Measurements from ENCODE around the gene PLXNC1. TPM values are rescaled to one million over a fixed set of nuclear protein-coding genes. Genes with fewer than 3 reads are reported as not detected.

The PLXNC1 gene
- total and polyA plus RNA-seq, 9 donors = 8.2 to 33.7 (median 17.5) TPM

DNA sequence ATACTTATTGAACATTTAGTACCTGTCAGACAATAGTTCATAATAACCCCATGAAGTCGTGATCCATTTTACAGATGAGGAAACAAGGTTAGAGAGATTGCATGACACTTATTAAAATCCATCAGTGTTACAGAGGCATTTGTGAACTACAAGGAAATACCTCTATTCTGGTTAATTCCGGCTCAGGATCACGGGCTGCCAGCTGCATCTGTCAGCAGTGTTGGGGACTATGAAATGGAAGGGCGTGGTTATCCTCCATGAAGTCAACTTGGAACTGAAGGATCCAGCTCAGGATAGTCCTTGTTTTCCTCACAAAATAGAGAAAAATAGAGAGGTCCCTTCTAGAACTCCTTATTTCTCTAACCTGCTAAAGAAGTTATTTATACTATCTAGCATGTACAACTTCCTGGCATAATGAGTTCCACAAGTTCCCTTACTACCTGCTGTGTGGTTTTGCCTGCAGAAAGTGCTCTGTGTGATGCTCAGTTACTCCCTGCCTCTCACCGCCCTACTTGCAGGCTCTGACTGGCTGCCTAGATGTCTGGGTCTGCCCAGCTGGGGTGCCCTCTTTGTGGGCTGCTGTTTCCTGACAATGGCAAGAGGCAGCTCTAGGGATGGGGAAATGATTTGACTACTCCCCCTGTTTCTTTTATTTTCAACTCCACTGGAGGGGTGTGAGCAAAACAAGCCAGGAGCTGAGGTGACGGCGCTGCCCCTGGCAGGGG, 36.8 kb downstream of the PLXNC1 start:
- TF ChIP-seq EP300 (IDR thresholded peaks at IDR 0.05) = no peak
- TF ChIP-seq, protein P1, sequence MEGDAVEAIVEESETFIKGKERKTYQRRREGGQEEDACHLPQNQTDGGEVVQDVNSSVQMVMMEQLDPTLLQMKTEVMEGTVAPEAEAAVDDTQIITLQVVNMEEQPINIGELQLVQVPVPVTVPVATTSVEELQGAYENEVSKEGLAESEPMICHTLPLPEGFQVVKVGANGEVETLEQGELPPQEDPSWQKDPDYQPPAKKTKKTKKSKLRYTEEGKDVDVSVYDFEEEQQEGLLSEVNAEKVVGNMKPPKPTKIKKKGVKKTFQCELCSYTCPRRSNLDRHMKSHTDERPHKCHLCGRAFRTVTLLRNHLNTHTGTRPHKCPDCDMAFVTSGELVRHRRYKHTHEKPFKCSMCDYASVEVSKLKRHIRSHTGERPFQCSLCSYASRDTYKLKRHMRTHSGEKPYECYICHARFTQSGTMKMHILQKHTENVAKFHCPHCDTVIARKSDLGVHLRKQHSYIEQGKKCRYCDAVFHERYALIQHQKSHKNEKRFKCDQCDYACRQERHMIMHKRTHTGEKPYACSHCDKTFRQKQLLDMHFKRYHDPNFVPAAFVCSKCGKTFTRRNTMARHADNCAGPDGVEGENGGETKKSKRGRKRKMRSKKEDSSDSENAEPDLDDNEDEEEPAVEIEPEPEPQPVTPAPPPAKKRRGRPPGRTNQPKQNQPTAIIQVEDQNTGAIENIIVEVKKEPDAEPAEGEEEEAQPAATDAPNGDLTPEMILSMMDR (IDR thresholded peaks at IDR 0.05) = no peak
- TF ChIP-seq POLR2A (IDR thresholded peaks at IDR 0.05) = no peak
- Histone ChIP-seq H3K4me3 (no peak overlapping the region), H3K27ac (no peak overlapping the region), H3K36me3 (no peaks in the 10 kb centered on the region), H3K4me1 (ENCODE audit: insufficient read depth) (peaks cover 2% of the 10 kb centered on the region), H3K27me3 (no peaks in the 10 kb centered on the region), H3K9me3 (no peaks in the 10 kb centered on the region)
- no peak for DNase-seq
- WGBS, 3 donors = 92 to 95% (median 95%) methylated on average over 7 of the region's 7 CpGs
- intact Hi-C loops (cut with DNase I) = no loop called here

DNA sequence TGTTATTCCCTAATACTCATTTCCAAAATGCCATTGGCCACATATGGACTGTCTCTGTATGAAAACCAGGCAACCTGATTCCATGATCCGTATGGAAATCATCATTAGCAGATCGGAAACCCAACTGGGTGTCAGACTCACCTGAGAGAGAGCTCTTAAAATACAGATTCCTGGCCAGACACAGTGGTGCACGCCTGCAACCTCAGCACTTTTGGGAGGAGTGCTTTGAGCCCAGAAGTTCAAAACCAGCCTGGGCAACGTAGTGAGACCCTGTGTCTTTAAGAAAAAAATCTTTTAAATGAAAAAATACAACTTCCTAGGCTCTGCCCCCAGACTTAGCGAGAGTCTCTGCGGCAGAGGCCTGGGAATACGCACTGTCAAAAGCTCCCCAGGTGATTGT, 37.4 kb downstream of the PLXNC1 start:
- intact Hi-C loops (cut with DNase I) = no loop called here
- TF ChIP-seq, protein P1 (IDR thresholded peaks at IDR 0.05) = no peak
- TF ChIP-seq POLR2A (IDR thresholded peaks at IDR 0.05) = no peak
- TF ChIP-seq EP300 (IDR thresholded peaks at IDR 0.05) = no peak
- peaks cover 2% of the 10 kb centered on the region for H3K4me1 ChIP-seq (ENCODE audit: insufficient read depth)
- H3K27ac ChIP-seq = no peak overlapping the region
- H3K9me3 ChIP-seq = no peaks in the 10 kb centered on the region
- no peaks in the 10 kb centered on the region for H3K27me3 ChIP-seq
- H3K4me3 ChIP-seq = no peak overlapping the region
- WGBS, 3 donors = 81 to 93% (median 93%) methylated on average over 7 of the region's 7 CpGs
- no peaks in the 10 kb centered on the region for H3K36me3 ChIP-seq
- no peak for DNase-seq

DNA sequence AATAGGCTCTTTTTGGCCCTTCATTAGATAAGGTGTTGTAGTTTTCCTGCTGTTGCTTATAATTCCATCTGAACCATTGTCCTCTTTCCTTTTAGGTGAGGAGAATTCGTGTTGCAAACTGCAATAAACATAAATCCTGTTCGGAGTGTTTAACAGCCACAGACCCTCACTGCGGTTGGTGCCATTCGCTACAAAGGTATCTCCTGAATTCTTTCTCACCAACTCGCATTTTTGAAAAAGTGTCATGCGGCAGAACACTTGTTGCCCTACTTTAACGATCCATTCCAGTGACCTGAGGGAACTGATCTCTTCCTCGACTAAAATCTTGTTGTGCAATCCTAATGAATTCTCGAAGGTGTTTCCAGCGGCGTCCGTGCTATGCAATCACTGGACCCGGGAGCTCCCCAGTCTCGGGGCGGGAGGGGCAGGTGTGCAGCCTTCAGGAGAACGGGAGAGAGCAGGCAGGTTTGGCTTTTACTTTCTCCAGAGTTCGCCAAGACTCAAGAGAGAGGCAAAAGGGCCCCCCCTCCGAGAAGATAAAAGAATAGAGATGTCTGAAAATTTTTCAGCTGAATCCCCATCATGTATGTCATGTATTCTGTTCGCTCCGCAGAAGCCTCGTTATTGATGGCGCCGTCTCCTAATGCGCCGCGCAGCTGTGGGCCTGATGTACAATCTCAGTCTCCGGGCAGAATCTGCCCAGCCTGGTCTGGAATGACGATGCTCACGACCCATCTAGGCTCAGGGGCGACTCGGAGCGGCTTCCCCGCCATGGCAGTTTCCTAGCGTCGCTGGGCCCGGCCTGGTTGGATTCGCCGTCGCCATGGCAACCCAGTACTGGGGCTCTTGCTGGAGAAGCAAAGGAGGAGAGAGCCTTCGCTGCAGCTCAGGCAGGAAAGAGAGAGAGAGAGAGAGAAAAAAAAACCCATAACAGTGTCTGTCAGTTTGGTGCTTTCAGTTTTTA, 38.2 kb downstream of the PLXNC1 start:
- intact Hi-C loops (cut with DNase I) = no loop called here
- no peak overlapping the region for H3K27ac ChIP-seq

DNA sequence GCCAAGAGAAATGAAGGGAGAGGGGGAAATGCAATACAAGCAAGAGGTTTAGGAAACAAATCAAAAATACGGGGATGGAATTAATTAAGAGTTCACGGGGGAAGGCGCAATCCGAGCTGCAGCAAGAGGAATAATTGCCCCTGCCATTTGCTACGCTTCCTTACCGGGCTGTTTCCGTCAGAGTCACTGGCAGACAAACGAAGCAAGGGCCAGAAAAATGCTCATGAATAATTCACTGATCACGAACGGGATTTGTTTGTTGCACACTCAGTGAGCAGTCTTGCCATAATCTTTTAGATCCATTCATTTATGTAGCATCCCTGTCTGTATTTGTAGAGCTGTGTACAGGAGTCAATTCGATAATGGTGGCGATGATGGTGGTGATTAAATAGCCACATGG, 39.0 kb downstream of the PLXNC1 start:
- DNase-seq = no peak
- WGBS, 3 donors = 66 to 85% (median 77%) methylated on average over 12 of the region's 12 CpGs
- Histone ChIP-seq H3K4me3 (no peak overlapping the region), H3K4me1 (ENCODE audit: insufficient read depth) (peaks cover 2% of the 10 kb centered on the region), H3K9me3 (no peaks in the 10 kb centered on the region), H3K27me3 (no peaks in the 10 kb centered on the region), H3K27ac (no peak overlapping the region), H3K36me3 (no peaks in the 10 kb centered on the region)
- intact Hi-C loops (cut with DNase I) = no loop called here
- TF ChIP-seq EP300 (IDR thresholded peaks at IDR 0.05) (no peak), POLR2A (IDR thresholded peaks at IDR 0.05) (no peak)
- TF ChIP-seq, protein P1 (IDR thresholded peaks at IDR 0.05) = no peak

More for the DNA sequence above, 38.2 kb downstream of the PLXNC1 start:
- no peaks in the 10 kb centered on the region for H3K9me3 ChIP-seq
- H3K4me1 ChIP-seq (ENCODE audit: insufficient read depth) = peaks cover 2% of the 10 kb centered on the region
- no peaks in the 10 kb centered on the region for H3K36me3 ChIP-seq
- peak; percentile 62 to 88 (median 80) for DNase-seq
- WGBS, 3 donors = 33 to 50% (median 35%) methylated on average over 40 of the region's 40 CpGs
- no peaks in the 10 kb centered on the region for H3K27me3 ChIP-seq
- peak overlapping the region; percentile 26 for H3K4me3 ChIP-seq
- TF ChIP-seq POLR2A (IDR thresholded peaks at IDR 0.05) (no peak), EP300 (IDR thresholded peaks at IDR 0.05) (no peak)
- TF ChIP-seq, protein P1 (IDR thresholded peaks at IDR 0.05) = no peak
